ENCODE data around the gene VPS25.
"Not testable (repeated sequence)": the region's sequence is repeated elsewhere in the genome, so short reads cannot be mapped to it uniquely, and the experiment has no call there.

VPS25 gene

GRCh38 chr17:42759982-42760651, 13.1 kb upstream of the VPS25 start:
- peak; percentile 33 for ATAC-seq
- Mint-ChIP-seq H3K27me3 (peaks cover 82% of the 10 kb centered on the region), H3K4me3 (peak overlapping the region; percentile 34 to 48), H3K9me3 (no peaks in the 10 kb centered on the region), H3K27ac (peak overlapping the region in 1 of 2 donors; percentile 22), H3K4me1 (peaks cover 23% of the 10 kb centered on the region)
- DNase-seq: no peak

- Mint-ChIP-seq H3K27me3 (peaks cover 81% of the 10 kb centered on the region), H3K27ac (peak within 1 kb of the TSS in 1 of 2 donors; percentile 22), H3K4me3 (peak within 1 kb of the TSS; percentile 48 to 67), H3K9me3 (no peaks in the 10 kb centered on the region), H3K4me1 (peaks cover 23% of the 10 kb centered on the region)
- peak; percentile 52 for ATAC-seq
- no peak for DNase-seq
Measured at GRCh38 chr17:42760652-42761581, 12.3 kb upstream of the VPS25 start, which contains the start of gene RAMP2. RAMP2 (plus strand) TSS chr17:42761227; CDS start chr17:42761262, 35 bp downstream.

- Mint-ChIP-seq H3K4me1 (peaks cover 23% of the 10 kb centered on the region), H3K4me3 (peak overlapping the region; percentile 27 to 67), H3K9me3 (no peaks in the 10 kb centered on the region), H3K27ac (no peak overlapping the region), H3K27me3 (peaks cover 78% of the 10 kb centered on the region)
- no peak for ATAC-seq
- DNase-seq: no peak
Measured at GRCh38 chr17:42761638-42762037, 11.6 kb upstream of the VPS25 start.

- no peak for DNase-seq
- H3K9me3 Mint-ChIP-seq: no peaks in the 10 kb centered on the region
Measured at GRCh38 chr17:42766124-42766523, 7.1 kb upstream of the VPS25 start.

GRCh38 chr17:42767512-42767911, 5.7 kb upstream of the VPS25 start:
- DNase-seq: no peak
- H3K9me3 Mint-ChIP-seq: no peaks in the 10 kb centered on the region
- no peak overlapping the region for H3K4me3 Mint-ChIP-seq
- peaks cover 52% of the 10 kb centered on the region for H3K27me3 Mint-ChIP-seq
- peaks cover 9% of the 10 kb centered on the region for H3K4me1 Mint-ChIP-seq
- no peak for ATAC-seq
- H3K27ac Mint-ChIP-seq: no peak overlapping the region

More at GRCh38 chr17:42766124-42766523, 7.1 kb upstream of the VPS25 start:
- no peak overlapping the region for H3K4me3 Mint-ChIP-seq
- ATAC-seq: no peak
- H3K4me1 Mint-ChIP-seq: peaks cover 9% of the 10 kb centered on the region
- H3K27ac Mint-ChIP-seq: no peak overlapping the region
- peaks cover 66% of the 10 kb centered on the region for H3K27me3 Mint-ChIP-seq

- not testable (repeated sequence) for H3K4me3 Mint-ChIP-seq, ATAC-seq, H3K9me3 Mint-ChIP-seq, DNase-seq, H3K27ac Mint-ChIP-seq
- peaks cover 11% of the 10 kb centered on the region for H3K4me1 Mint-ChIP-seq
- peaks cover 48% of the 10 kb centered on the region for H3K27me3 Mint-ChIP-seq
Measured at GRCh38 chr17:42768006-42768405, 5.2 kb upstream of the VPS25 start.

GRCh38 chr17:42769964-42770363, 3.3 kb upstream of the VPS25 start:
- not testable (repeated sequence) for DNase-seq, ATAC-seq, H3K9me3 Mint-ChIP-seq, H3K27ac Mint-ChIP-seq, H3K4me3 Mint-ChIP-seq
- Mint-ChIP-seq H3K4me1 (peaks cover 23% of the 10 kb centered on the region), H3K27me3 (peaks cover 32% of the 10 kb centered on the region)

GRCh38 chr17:42772945-42773289, 332 bp upstream of the VPS25 start:
- Mint-ChIP-seq H3K4me3 (peak overlapping the region; percentile 97 to 100), H3K27ac (peak overlapping the region; percentile 97 to 98), H3K27me3 (peaks cover 11% of the 10 kb centered on the region), H3K9me3 (no peaks in the 10 kb centered on the region), H3K4me1 (peaks cover 31% of the 10 kb centered on the region)
- no peak for DNase-seq
- ATAC-seq: peak; percentile 8

- Mint-ChIP-seq H3K4me1 (peaks cover 33% of the 10 kb centered on the region), H3K4me3 (peak overlapping the region; percentile 97 to 100), H3K27ac (peak overlapping the region; percentile 97 to 98), H3K9me3 (no peaks in the 10 kb centered on the region), H3K27me3 (no peaks in the 10 kb centered on the region)
- ATAC-seq (no peak), DNase-seq (no peak)
Measured at GRCh38 chr17:42774066-42774745, 957 bp downstream of the VPS25 start.

GRCh38 chr17:42775534-42776098, 2.4 kb downstream of the VPS25 start:
- Mint-ChIP-seq H3K27me3 (peaks cover 12% of the 10 kb centered on the region), H3K4me3 (no peak overlapping the region), H3K4me1 (peaks cover 44% of the 10 kb centered on the region), H3K9me3 (no peaks in the 10 kb centered on the region), H3K27ac (no peak overlapping the region)
- DNase-seq (no peak), ATAC-seq (no peak)

GRCh38 chr17:42778570-42778969, 5.3 kb downstream of the VPS25 start:
- ATAC-seq: no peak
- Mint-ChIP-seq H3K4me3 (no peak overlapping the region), H3K4me1 (peaks cover 46% of the 10 kb centered on the region), H3K9me3 (no peaks in the 10 kb centered on the region), H3K27me3 (peaks cover 41% of the 10 kb centered on the region), H3K27ac (no peak overlapping the region)
- DNase-seq: no peak

GRCh38 chr17:42779304-42779935, 6.2 kb downstream of the VPS25 start:
- Mint-ChIP-seq H3K27ac (no peak overlapping the region), H3K4me1 (peaks cover 48% of the 10 kb centered on the region), H3K27me3 (peaks cover 50% of the 10 kb centered on the region), H3K4me3 (peak overlapping the region in 1 of 2 donors; percentile 53), H3K9me3 (no peaks in the 10 kb centered on the region)
- no peak for ATAC-seq
- no peak for DNase-seq

- Mint-ChIP-seq H3K9me3 (no peaks in the 10 kb centered on the region), H3K27ac (no peak within 1 kb of the TSS), H3K4me1 (peaks cover 48% of the 10 kb centered on the region), H3K4me3 (peak within 1 kb of the TSS in 1 of 2 donors; percentile 53), H3K27me3 (peaks cover 57% of the 10 kb centered on the region)
- ATAC-seq: peak; percentile 49
- DNase-seq: no peak
Measured at GRCh38 chr17:42779936-42780850, 6.9 kb downstream of the VPS25 start, which contains the start of gene WNK4. WNK4 (plus strand) TSS chr17:42780610; CDS start chr17:42780699, 89 bp downstream.

Data from stimulated activated naive CD8-positive, alpha-beta T cell treated with anti-CD3 and anti-CD28 coated beads, Interleukin-15, amount 100 ng/mL, for 72 hours (primary cell).